Measurements from ENCODE around the gene DLG1. TPM values are rescaled to one million over a fixed set of nuclear protein-coding genes. Genes with fewer than 3 reads are reported as not detected.
A peak's percentile ranks its signal among the peaks of the same experiment; 100 is the strongest.

The DLG1 gene
- total RNA-seq, 2 experiments from 2014 or later = 48.9 to 95.1 TPM

- intact Hi-C loops (cut with micrococcal nuclease; ENCODE audit: unreplicated experiment) = loop anchor here (10.0 kb wide), 1 partner anchor 662 kb away; the partner anchor contains the start of gene NRROS
- Histone ChIP-seq H3K36me3 (ENCODE audit: insufficient read depth, low read length) (peaks cover 42% of the 10 kb centered on the region), H3K9me2 (ENCODE audit: insufficient read depth, low read length) (no peaks in the 10 kb centered on the region), H3K27ac (ENCODE audit: low read depth, low read length, poor library complexity, severe bottlenecking) (peak overlapping the region; percentile 84), H3K9me3 (ENCODE audit: low read length) (no peaks in the 10 kb centered on the region), H3K79me2 (ENCODE audit: insufficient read depth, low read depth, low read length) (peaks cover 52% of the 10 kb centered on the region; the same call in 1 of the 2 replicates), H3K4me3 (ENCODE audit: low read depth, low read length, poor library complexity, severe bottlenecking) (peak overlapping the region; percentile 81), H3K4me2 (ENCODE audit: low read length) (peak overlapping the region; percentile 84), H3K4me1 (ENCODE audit: insufficient read depth, low read length, poor library complexity, severe bottlenecking) (peaks cover 36% of the 10 kb centered on the region), H2AFZ (ENCODE audit: low read length) (peak overlapping the region; percentile 90; the same call in 1 of the 2 replicates), H4K20me1 (ENCODE audit: insufficient read depth, low read length) (peaks cover 12% of the 10 kb centered on the region; the same call in 1 of the 2 replicates)
- DNase-seq (ENCODE audit: low spot score) = peak; percentile 12
- ChIA-PET POLR2A (interaction anchor here (0.7 to 1.1 kb wide), 4 partner anchors 11 to 138 kb away, joined by 3 to 4 read pairs (median 3); no protein-coding TSS in a partner anchor), CTCF (ENCODE audit: unreplicated experiment) (no interaction called here)
- no TSS peak for BruUV-seq (replicated peaks)
- TF ChIP-seq, protein P1, sequence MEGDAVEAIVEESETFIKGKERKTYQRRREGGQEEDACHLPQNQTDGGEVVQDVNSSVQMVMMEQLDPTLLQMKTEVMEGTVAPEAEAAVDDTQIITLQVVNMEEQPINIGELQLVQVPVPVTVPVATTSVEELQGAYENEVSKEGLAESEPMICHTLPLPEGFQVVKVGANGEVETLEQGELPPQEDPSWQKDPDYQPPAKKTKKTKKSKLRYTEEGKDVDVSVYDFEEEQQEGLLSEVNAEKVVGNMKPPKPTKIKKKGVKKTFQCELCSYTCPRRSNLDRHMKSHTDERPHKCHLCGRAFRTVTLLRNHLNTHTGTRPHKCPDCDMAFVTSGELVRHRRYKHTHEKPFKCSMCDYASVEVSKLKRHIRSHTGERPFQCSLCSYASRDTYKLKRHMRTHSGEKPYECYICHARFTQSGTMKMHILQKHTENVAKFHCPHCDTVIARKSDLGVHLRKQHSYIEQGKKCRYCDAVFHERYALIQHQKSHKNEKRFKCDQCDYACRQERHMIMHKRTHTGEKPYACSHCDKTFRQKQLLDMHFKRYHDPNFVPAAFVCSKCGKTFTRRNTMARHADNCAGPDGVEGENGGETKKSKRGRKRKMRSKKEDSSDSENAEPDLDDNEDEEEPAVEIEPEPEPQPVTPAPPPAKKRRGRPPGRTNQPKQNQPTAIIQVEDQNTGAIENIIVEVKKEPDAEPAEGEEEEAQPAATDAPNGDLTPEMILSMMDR (conservative IDR thresholded peaks at IDR 0.05; ENCODE audit: low read length) = no peak
- TF ChIP-seq EZH2phosphoT487 (IDR thresholded peaks at IDR 0.05; ENCODE audit: borderline replicate concordance, low read depth, low read length) = no peak
Measured at GRCh38 chr3:197297002-197297401, 1.4 kb downstream of the DLG1 start.

- Histone ChIP-seq H3K9me3 (ENCODE audit: low read length) (no peaks in the 10 kb centered on the region), H2AFZ (ENCODE audit: low read length) (no peak overlapping the region), H3K4me1 (ENCODE audit: insufficient read depth, low read length, poor library complexity, severe bottlenecking) (peaks cover 36% of the 10 kb centered on the region), H4K20me1 (ENCODE audit: insufficient read depth, low read length) (peaks cover 12% of the 10 kb centered on the region; the same call in 1 of the 2 replicates), H3K9me2 (ENCODE audit: insufficient read depth, low read length) (no peaks in the 10 kb centered on the region), H3K4me3 (ENCODE audit: low read depth, low read length, poor library complexity, severe bottlenecking) (peak overlapping the region; percentile 81), H3K36me3 (ENCODE audit: insufficient read depth, low read length) (peaks cover 46% of the 10 kb centered on the region), H3K79me2 (ENCODE audit: insufficient read depth, low read depth, low read length) (peaks cover 56% of the 10 kb centered on the region; the same call in 1 of the 2 replicates), H3K27ac (ENCODE audit: low read depth, low read length, poor library complexity, severe bottlenecking) (no peak overlapping the region), H3K4me2 (ENCODE audit: low read length) (peak overlapping the region; percentile 84)
- no TSS peak for BruUV-seq (replicated peaks)
- intact Hi-C loops (cut with micrococcal nuclease; ENCODE audit: unreplicated experiment) = loop anchor here (10.0 kb wide), 1 partner anchor 662 kb away; the partner anchor contains the start of gene NRROS
- ChIA-PET CTCF (ENCODE audit: unreplicated experiment) (no interaction called here), POLR2A (interaction anchor here (0.7 kb wide), 2 partner anchors 12 to 138 kb away, joined by 3 to 4 read pairs; no protein-coding TSS in a partner anchor)
- DNase-seq (ENCODE audit: low spot score) = no peak
- TF ChIP-seq, protein P1 (conservative IDR thresholded peaks at IDR 0.05; ENCODE audit: low read length) = no peak
- TF ChIP-seq EZH2phosphoT487 (IDR thresholded peaks at IDR 0.05; ENCODE audit: borderline replicate concordance, low read depth, low read length) = no peak
Measured at GRCh38 chr3:197296545-197296944, 1.9 kb downstream of the DLG1 start.

- intact Hi-C loops (cut with micrococcal nuclease; ENCODE audit: unreplicated experiment) = loop anchor here (10.0 kb wide), 1 partner anchor 661 kb away; the partner anchor contains the start of gene NRROS
Measured at GRCh38 chr3:197295871-197296270, 2.5 kb downstream of the DLG1 start.

More at GRCh38 chr3:197295871-197296270, 2.5 kb downstream of the DLG1 start:
- Histone ChIP-seq H3K9me3 (ENCODE audit: low read length) (no peaks in the 10 kb centered on the region), H4K20me1 (ENCODE audit: insufficient read depth, low read length) (peaks cover 12% of the 10 kb centered on the region; the same call in 1 of the 2 replicates), H3K4me3 (ENCODE audit: low read depth, low read length, poor library complexity, severe bottlenecking) (peak overlapping the region; percentile 81), H3K4me1 (ENCODE audit: insufficient read depth, low read length, poor library complexity, severe bottlenecking) (peaks cover 36% of the 10 kb centered on the region), H3K27ac (ENCODE audit: low read depth, low read length, poor library complexity, severe bottlenecking) (no peak overlapping the region), H2AFZ (ENCODE audit: low read length) (no peak overlapping the region), H3K79me2 (ENCODE audit: insufficient read depth, low read depth, low read length) (peaks cover 62% of the 10 kb centered on the region; the same call in 1 of the 2 replicates), H3K36me3 (ENCODE audit: insufficient read depth, low read length) (peaks cover 53% of the 10 kb centered on the region), H3K4me2 (ENCODE audit: low read length) (peak overlapping the region; percentile 84), H3K9me2 (ENCODE audit: insufficient read depth, low read length) (no peaks in the 10 kb centered on the region)
- no peak for TF ChIP-seq EZH2phosphoT487 (IDR thresholded peaks at IDR 0.05; ENCODE audit: borderline replicate concordance, low read depth, low read length)
- TF ChIP-seq, protein P1 (conservative IDR thresholded peaks at IDR 0.05; ENCODE audit: low read length) = no peak
- CTCF ChIA-PET (ENCODE audit: unreplicated experiment) = no interaction called here
- POLR2A ChIA-PET = interaction anchor here (0.5 to 0.6 kb wide), 2 partner anchors 18 to 171 kb away, joined by 3 read pairs; no protein-coding TSS in a partner anchor
- BruUV-seq (replicated peaks) = TSS peak; percentile 31
- DNase-seq (ENCODE audit: low spot score) = no peak
